GM10266 (cell line): ENCODE measurements around the gene PLBD2.

Experiments
- DNase-seq: peaks from one replicate; pipeline ENCODE4 v3.0.0; 2012; ENCODE audit errors: extremely low spot score
- CTCF ChIP-seq: IDR thresholded peaks from 2 replicates; pipeline ENCODE4 v1.5.1; 2012; ENCODE audit warnings: mild to moderate bottlenecking, low read depth; ENCODE audit not compliant: control insufficient read depth, insufficient read depth; ENCODE audit errors: missing control alignments

The PLBD2 gene

GRCh38 chr12:113334786-113335539 is 23.4 kb upstream of the PLBD2 start, which contains the start of gene SLC8B1:
TSS of gene SLC8B1 (minus strand) at chr12:113335109. CDS start at chr12:113332878, 2,231 bp downstream.
- no peak for TF ChIP-seq CTCF
- peak; percentile 94 for DNase-seq

- TF ChIP-seq CTCF = no peak
- no peak for DNase-seq
Observed at GRCh38 chr12:113339540-113339939, 18.8 kb upstream of the PLBD2 start.

- no peak for TF ChIP-seq CTCF
- no peak for DNase-seq
Observed at GRCh38 chr12:113340061-113340460, 18.3 kb upstream of the PLBD2 start.

- no peak for DNase-seq
- no peak for TF ChIP-seq CTCF
Observed at GRCh38 chr12:113341535-113341934, 16.9 kb upstream of the PLBD2 start.

GRCh38 chr12:113345318-113345717 is 13.1 kb upstream of the PLBD2 start:
- no peak for DNase-seq
- TF ChIP-seq CTCF = no peak

- no peak for DNase-seq
- TF ChIP-seq CTCF = no peak
Observed at GRCh38 chr12:113346353-113346752, 12.0 kb upstream of the PLBD2 start.

GRCh38 chr12:113347107-113347506 is 11.3 kb upstream of the PLBD2 start:
- no peak for DNase-seq
- TF ChIP-seq CTCF = peak; percentile 2
